Bronchial epithelial cell (primary cell): ENCODE data around the gene CUL2. TPM values are rescaled to one million over a fixed set of nuclear protein-coding genes. Genes with fewer than 3 reads are reported as not detected.

Source experiments
- DNase-seq: peaks from one replicate; pipeline ENCODE4 v3.0.0-alpha.2; 2010; ENCODE audit warnings: low read depth
- FAIRE-seq: peaks from 2 replicates; lab custom pipeline; 2011; peaks lifted over from hg19 to GRCh38; lab: Jason Lieb, UNC
- H3K27me3 ChIP-seq: 2 replicates; pipeline ENCODE4 v1.5.1; 2011; ENCODE audit warnings: low read length; ENCODE audit not compliant: control insufficient read depth, insufficient read depth
- H3K36me3 ChIP-seq: 2 replicates; pipeline ENCODE4 v1.5.1; 2011; ENCODE audit warnings: low read length; ENCODE audit not compliant: control insufficient read depth, insufficient read depth
- H3K4me3 ChIP-seq: 2 replicates; pipeline ENCODE4 v1.5.1; 2011; ENCODE audit warnings: mild to moderate bottlenecking, low read depth, low read length, control low read depth
- CTCF ChIP-seq: IDR thresholded peaks from 2 replicates; pipeline ENCODE4 v1.5.1; 2011; ENCODE audit warnings: mild to moderate bottlenecking, moderate library complexity, low read length, control low read depth, inconsistent platforms; ENCODE audit not compliant: insufficient read depth, severe bottlenecking
- total RNA-seq: library from RNA; depleted of rRNA; stranded (reverse); fragments of >200 nt; gene quantifications from 2 replicates; pipeline ENCODE4 v1.2.1, GENCODE V29; 2014

CUL2 gene
- total RNA-seq, 1 donor from 2014 or later: 21.3 TPM

GRCh38 chr10:35043796-35044344 is 46.3 kb downstream of the CUL2 start:
- Histone ChIP-seq H3K36me3 (peaks cover 8% of the 10 kb centered on the region), H3K27me3 (no peaks in the 10 kb centered on the region), H3K4me3 (no peak overlapping the region)
- TF ChIP-seq CTCF: no peak
- DNase-seq: no peak
- FAIRE-seq: no peak

DNA sequence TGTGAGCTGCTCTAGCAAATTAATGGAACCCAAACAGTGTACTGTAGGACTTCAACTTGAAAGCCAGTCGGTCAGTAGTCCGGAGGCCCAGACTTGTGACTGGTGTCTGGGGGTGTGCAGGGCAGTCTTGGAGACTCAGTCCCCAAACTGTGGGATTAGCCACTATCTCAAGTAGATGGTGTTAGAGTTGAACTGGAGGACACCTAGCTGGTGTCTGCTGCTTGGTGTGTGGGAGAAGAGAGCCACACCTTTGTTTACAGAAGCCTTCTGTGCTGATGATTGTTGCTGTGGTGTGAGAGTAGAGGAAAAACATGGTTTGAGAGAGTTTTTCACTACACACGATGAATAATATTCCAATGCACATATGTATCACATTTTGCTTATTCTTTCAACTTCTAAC is 47.4 kb downstream of the CUL2 start:
- H3K36me3 ChIP-seq: peaks cover 8% of the 10 kb centered on the region
- peak; percentile 50 for DNase-seq
- H3K4me3 ChIP-seq: no peak overlapping the region
- TF ChIP-seq CTCF: no peak
- H3K27me3 ChIP-seq: no peaks in the 10 kb centered on the region
- FAIRE-seq: no peak

DNA sequence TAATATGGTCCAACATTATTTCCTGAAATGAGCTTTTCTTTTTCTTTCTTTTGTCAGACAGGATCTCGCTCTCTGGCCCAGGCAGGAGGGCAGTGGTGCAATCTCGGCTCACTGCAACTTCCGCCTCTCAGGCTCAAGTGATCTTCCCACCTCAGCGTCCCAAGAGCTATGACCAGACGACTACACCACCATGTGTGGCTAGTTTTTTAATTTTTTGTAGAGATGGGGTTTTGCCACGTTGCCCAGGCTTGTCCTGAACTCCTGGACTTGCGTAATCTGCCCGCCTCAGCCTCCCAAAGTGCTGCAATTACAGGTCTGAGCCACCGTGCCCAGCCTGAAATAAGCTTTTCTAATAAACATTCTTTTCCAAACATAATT is 48.6 kb downstream of the CUL2 start:
- TF ChIP-seq CTCF: no peak
- H3K27me3 ChIP-seq: no peaks in the 10 kb centered on the region
- DNase-seq (peak; percentile 29), FAIRE-seq (peak; percentile 43)
- peaks cover 8% of the 10 kb centered on the region for H3K36me3 ChIP-seq
- no peak overlapping the region for H3K4me3 ChIP-seq

DNA sequence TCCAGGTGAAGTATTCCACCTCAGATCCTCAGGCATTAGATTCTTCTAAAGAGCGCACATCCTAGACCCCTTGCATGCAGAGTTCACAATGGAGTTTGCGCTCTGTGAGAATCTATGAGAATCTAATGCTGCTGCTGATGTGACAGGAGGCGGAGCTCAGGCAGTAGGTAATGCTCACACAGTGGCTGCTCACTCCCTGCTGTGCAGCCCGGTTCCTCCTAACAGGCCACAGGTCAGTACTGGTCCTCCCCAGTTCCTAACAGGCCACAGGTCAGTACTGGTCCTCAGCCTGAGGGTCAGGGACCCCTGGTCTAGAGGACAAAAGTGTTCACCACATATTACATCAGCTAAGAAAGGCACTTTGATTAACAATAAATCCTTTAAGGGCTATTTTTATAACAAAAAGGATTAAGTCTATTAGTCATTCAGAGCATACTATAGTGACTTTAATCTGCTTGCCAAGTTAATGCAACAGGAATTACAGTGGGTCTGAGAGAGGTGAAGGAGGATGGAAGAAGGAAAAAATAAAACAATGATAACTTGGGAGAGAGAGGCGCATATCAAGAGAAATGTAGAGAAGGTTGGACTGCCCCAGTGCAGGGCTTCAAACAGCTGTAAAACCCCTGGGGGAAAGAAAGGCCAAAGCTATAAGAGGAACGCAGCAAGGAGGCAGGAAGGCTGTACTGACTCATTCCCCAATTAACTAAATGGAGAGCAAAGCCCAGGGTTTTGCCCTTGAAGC is 49.2 kb downstream of the CUL2 start:
- DNase-seq: peak; percentile 44
- no peak overlapping the region for H3K4me3 ChIP-seq
- peak; percentile 66 for FAIRE-seq
- H3K36me3 ChIP-seq: peaks cover 8% of the 10 kb centered on the region
- H3K27me3 ChIP-seq: no peaks in the 10 kb centered on the region
- TF ChIP-seq CTCF: no peak

- Histone ChIP-seq H3K4me3 (no peak overlapping the region), H3K27me3 (no peaks in the 10 kb centered on the region), H3K36me3 (peaks cover 3% of the 10 kb centered on the region)
- DNase-seq (no peak), FAIRE-seq (no peak)
- no peak for TF ChIP-seq CTCF
Observed at GRCh38 chr10:35037104-35037503, 53.0 kb downstream of the CUL2 start.
